HCT116 (cell line): ENCODE measurements around the gene FSTL4. TPM values are rescaled to one million over a fixed set of nuclear protein-coding genes. Genes with fewer than 3 reads are reported as not detected.

Experiments used
- ATAC-seq: fragments of 200-7000 bp; cut with Tn5 transposase; 2 replicates; pipeline ENCODE4 v1.9.1; 2020; ENCODE audit warnings: mild to moderate bottlenecking, moderate library complexity
- BruUV-seq: library from RNA; stranded (reverse); fragments of 400-500 nt; replicated peaks from 2 replicates; lab custom pipeline; 2021; lab: Mats Ljungman, UMichigan
- CTCF ChIA-PET: fragments of 300-600 bp; sonication (Branson Sonifier 250); formaldehyde crosslinking; loops from one replicate; lab custom pipeline; 2021; ENCODE audit warnings: antibody characterized with exemption; lab: Charles Lee
- POLR2A ChIA-PET: fragments of 300-600, 350-600 bp; sonication (Branson Sonifier 250); formaldehyde crosslinking; loops from one replicate; lab custom pipeline; 2021; ENCODE audit warnings: antibody characterized with exemption; lab: Charles Lee
- RAD21 ChIA-PET, 2 experiments: fragments of 300-600 bp; sonication (Branson Sonifier 250); formaldehyde crosslinking; loops; one replicate each; lab custom pipeline; 2023; ENCODE audit warnings: low total read pairs in 2 of 2; ENCODE audit not compliant: uncharacterized antibody in 2 of 2, unreplicated experiment in 2 of 2, low non-redundant PET in 1 of 2; lab: Charles Lee
- DNase-seq: peaks from one replicate; pipeline ENCODE4 v3.0.0-alpha.2; 2010; ENCODE audit warnings: low read depth, low spot score
- H2AFZ ChIP-seq: fragments of 200-600 bp; shearing (Covaris generic), sonication (generic); 2 replicates; pipeline ENCODE4 v1.6.1; 2017; ENCODE audit warnings: low read depth, mixed run types, mixed read lengths, antibody characterized with exemption, low read length; ENCODE audit not compliant: poor library complexity, severe bottlenecking
- H3K27ac ChIP-seq: 2 replicates; pipeline ENCODE4 v1.5.1; 2012; ENCODE audit warnings: low read depth, low read length
- H3K27me3 ChIP-seq: fragments of 200-600 bp; sonication (generic); 2 replicates; pipeline ENCODE4 v1.6.1; 2016; ENCODE audit warnings: mixed run types, low read length, mixed read lengths; ENCODE audit not compliant: insufficient read depth
- H3K36me3 ChIP-seq, 2 experiments: fragments of 200-500 bp in 1 of 2; fragments of 200-600 bp in 1 of 2; sonication (Bioruptor generic) in 1 of 2; sonication (generic) in 1 of 2; 2 replicates each; pipeline versions ENCODE4 v1.5.1 to v1.6.1; 2014 to 2016; ENCODE audit warnings: low read length in 2 of 2, inconsistent platforms in 1 of 2, mixed read lengths in 1 of 2, mixed run types in 1 of 2; ENCODE audit not compliant: insufficient read depth in 2 of 2, control insufficient read depth in 1 of 2
- H3K4me1 ChIP-seq, 2 experiments: fragments of 200-600 bp in 1 of 2; sonication (generic) in 1 of 2; 2 replicates each; pipeline versions ENCODE4 v1.5.1 to v1.6.1; 2012 to 2017; ENCODE audit warnings: low read length in 2 of 2, inconsistent platforms in 1 of 2, mild to moderate bottlenecking in 1 of 2, mixed read lengths in 1 of 2, mixed run types in 1 of 2, moderate library complexity in 1 of 2; ENCODE audit not compliant: insufficient read depth in 2 of 2, control insufficient read depth in 1 of 2
- H3K4me2 ChIP-seq: fragments of 200-600 bp; sonication (generic); 2 replicates; pipeline ENCODE4 v1.6.1; 2017; ENCODE audit warnings: mixed run types, low read length, mixed read lengths
- H3K4me3 ChIP-seq, 2 experiments: fragments of 200-600 bp in 1 of 2; sonication (generic) in 1 of 2; replicated peaks in 1 of 2; 2 replicates each; pipeline ENCODE4 v1.5.1; 2011 to 2016; ENCODE audit warnings: low read length in 2 of 2, control low read depth in 1 of 2, low read depth in 1 of 2, mild to moderate bottlenecking in 1 of 2, mixed read lengths in 1 of 2, mixed run types in 1 of 2
- H3K79me2 ChIP-seq: fragments of 200-600 bp; sonication (generic); 2 replicates; pipeline ENCODE4 v1.6.1; 2017; ENCODE audit warnings: mild to moderate bottlenecking, mixed run types, low read length, moderate library complexity, mixed read lengths; ENCODE audit not compliant: insufficient read depth
- H3K9ac ChIP-seq: fragments of 200-600 bp; sonication (generic); 2 replicates; pipeline ENCODE4 v1.6.1; 2016; ENCODE audit warnings: low read length, mixed read lengths
- H3K9me2 ChIP-seq: fragments of 200-600 bp; sonication (generic), shearing (Covaris generic); 2 replicates; pipeline ENCODE4 v1.6.1; 2017; ENCODE audit warnings: mixed run types, mild to moderate bottlenecking, moderate library complexity; ENCODE audit not compliant: insufficient read depth
- H3K9me3 ChIP-seq, 2 experiments: fragments of 200-500 bp in 1 of 2; fragments of 200-600 bp in 1 of 2; sonication (Bioruptor generic) in 1 of 2; sonication (generic) in 1 of 2; 2 replicates each; pipeline ENCODE4 v1.6.1; 2014 to 2017; ENCODE audit warnings: low read length in 2 of 2, mixed read lengths in 2 of 2, inconsistent platforms in 1 of 2, low read depth in 1 of 2, mild to moderate bottlenecking in 1 of 2, mixed run types in 1 of 2, moderate library complexity in 1 of 2; ENCODE audit not compliant: control insufficient read depth in 1 of 2, insufficient read depth in 1 of 2
- H4K20me1 ChIP-seq: fragments of 200-600 bp; sonication (generic), shearing (Covaris generic); 2 replicates; pipeline ENCODE4 v1.6.1; 2017; ENCODE audit warnings: mixed run types, mild to moderate bottlenecking, moderate library complexity; ENCODE audit not compliant: insufficient read depth
- ATF3 ChIP-seq: IDR thresholded peaks from 2 replicates; pipeline ENCODE4 v1.6.1; 2012
- CBX3 ChIP-seq: IDR thresholded peaks from 2 replicates; pipeline ENCODE4 v1.6.1; 2012; ENCODE audit warnings: low read depth
- ELF1 ChIP-seq: IDR thresholded peaks from 2 replicates; pipeline ENCODE4 v1.6.1; 2012; ENCODE audit warnings: low read depth, borderline replicate concordance
- EZH2phosphoT487 ChIP-seq: fragments of 200-600 bp; IDR thresholded peaks from 2 replicates; pipeline ENCODE4 v1.6.1; 2018; ENCODE audit warnings: antibody characterized with exemption, borderline replicate concordance
- POLR2A ChIP-seq: IDR thresholded peaks from 2 replicates; pipeline ENCODE4 v1.7.0; 2011; ENCODE audit warnings: borderline replicate concordance; ENCODE audit not compliant: insufficient read depth, insufficient read length; ENCODE audit errors: extremely low read depth
- SRF ChIP-seq: IDR thresholded peaks from 2 replicates; pipeline ENCODE4 v1.6.1; 2012; ENCODE audit warnings: low read depth
- ZFX ChIP-seq: fragments of 450-650 bp; IDR thresholded peaks from 2 replicates; pipeline ENCODE4 v1.6.1; 2017
- intact Hi-C: fragments of 100-400 bp; cut with micrococcal nuclease; formaldehyde crosslinking; loops from 2 replicates; pipeline ENCODE4 v1.10.0; 2022
- total RNA-seq: library from RNA; stranded (reverse); gene quantifications from one replicate; pipeline ENCODE4 v1.2.1, GENCODE V29; 2021; ENCODE audit not compliant: unreplicated experiment
- TF ChIP-seq, protein P1 (sequence below): IDR thresholded peaks from 2 replicates; pipeline ENCODE4 v1.6.1; 2012; ENCODE audit warnings: low read depth
- TF ChIP-seq, protein P2 (sequence below): IDR thresholded peaks from 2 replicates; pipeline ENCODE4 v1.6.1; 2011; ENCODE audit warnings: mild to moderate bottlenecking, low read length, moderate library complexity; ENCODE audit not compliant: insufficient replicate concordance; ENCODE audit errors: extremely low read depth

Gene FSTL4
- total RNA-seq, 1 experiment from 2014 or later = 0.37 TPM

DNA sequence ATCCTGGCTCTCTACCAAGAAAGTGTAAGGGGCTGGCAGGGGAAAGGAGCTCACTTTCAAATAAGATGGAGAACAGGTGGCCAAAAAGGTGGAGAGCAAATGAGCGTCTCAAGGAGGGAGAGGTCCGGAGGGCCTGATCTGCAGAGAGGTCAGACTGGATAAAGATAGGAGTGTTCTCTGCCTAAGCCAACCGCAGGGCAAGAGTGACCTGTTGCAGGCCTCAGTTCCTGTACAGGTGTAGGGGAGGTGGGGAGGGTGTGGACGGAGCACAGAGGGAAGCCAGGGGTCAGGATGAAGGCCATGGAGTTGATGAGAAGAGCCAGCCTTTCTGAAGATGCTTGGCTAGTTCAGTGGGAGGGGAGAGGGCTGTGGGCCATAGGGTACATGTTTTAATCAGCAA is 320.8 kb downstream of the FSTL4 start:
- no peaks in the 10 kb centered on the region for H3K79me2 ChIP-seq
- no peak overlapping the region for H3K4me3 ChIP-seq
- intact Hi-C loops = no loop called here
- TF ChIP-seq, protein P1, sequence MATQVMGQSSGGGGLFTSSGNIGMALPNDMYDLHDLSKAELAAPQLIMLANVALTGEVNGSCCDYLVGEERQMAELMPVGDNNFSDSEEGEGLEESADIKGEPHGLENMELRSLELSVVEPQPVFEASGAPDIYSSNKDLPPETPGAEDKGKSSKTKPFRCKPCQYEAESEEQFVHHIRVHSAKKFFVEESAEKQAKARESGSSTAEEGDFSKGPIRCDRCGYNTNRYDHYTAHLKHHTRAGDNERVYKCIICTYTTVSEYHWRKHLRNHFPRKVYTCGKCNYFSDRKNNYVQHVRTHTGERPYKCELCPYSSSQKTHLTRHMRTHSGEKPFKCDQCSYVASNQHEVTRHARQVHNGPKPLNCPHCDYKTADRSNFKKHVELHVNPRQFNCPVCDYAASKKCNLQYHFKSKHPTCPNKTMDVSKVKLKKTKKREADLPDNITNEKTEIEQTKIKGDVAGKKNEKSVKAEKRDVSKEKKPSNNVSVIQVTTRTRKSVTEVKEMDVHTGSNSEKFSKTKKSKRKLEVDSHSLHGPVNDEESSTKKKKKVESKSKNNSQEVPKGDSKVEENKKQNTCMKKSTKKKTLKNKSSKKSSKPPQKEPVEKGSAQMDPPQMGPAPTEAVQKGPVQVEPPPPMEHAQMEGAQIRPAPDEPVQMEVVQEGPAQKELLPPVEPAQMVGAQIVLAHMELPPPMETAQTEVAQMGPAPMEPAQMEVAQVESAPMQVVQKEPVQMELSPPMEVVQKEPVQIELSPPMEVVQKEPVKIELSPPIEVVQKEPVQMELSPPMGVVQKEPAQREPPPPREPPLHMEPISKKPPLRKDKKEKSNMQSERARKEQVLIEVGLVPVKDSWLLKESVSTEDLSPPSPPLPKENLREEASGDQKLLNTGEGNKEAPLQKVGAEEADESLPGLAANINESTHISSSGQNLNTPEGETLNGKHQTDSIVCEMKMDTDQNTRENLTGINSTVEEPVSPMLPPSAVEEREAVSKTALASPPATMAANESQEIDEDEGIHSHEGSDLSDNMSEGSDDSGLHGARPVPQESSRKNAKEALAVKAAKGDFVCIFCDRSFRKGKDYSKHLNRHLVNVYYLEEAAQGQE = no peak
- TF ChIP-seq SRF (no peak), ATF3 (no peak), ZFX (no peak), EZH2phosphoT487 (no peak), POLR2A (no peak), ELF1 (no peak), CBX3 (no peak)
- TF ChIP-seq, protein P2, sequence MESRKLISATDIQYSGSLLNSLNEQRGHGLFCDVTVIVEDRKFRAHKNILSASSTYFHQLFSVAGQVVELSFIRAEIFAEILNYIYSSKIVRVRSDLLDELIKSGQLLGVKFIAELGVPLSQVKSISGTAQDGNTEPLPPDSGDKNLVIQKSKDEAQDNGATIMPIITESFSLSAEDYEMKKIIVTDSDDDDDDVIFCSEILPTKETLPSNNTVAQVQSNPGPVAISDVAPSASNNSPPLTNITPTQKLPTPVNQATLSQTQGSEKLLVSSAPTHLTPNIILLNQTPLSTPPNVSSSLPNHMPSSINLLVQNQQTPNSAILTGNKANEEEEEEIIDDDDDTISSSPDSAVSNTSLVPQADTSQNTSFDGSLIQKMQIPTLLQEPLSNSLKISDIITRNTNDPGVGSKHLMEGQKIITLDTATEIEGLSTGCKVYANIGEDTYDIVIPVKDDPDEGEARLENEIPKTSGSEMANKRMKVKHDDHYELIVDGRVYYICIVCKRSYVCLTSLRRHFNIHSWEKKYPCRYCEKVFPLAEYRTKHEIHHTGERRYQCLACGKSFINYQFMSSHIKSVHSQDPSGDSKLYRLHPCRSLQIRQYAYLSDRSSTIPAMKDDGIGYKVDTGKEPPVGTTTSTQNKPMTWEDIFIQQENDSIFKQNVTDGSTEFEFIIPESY = no peak
- CTCF ChIA-PET = no interaction called here
- no peaks in the 10 kb centered on the region for H3K9me2 ChIP-seq
- no peaks in the 10 kb centered on the region for H3K36me3 ChIP-seq
- H3K27ac ChIP-seq = no peak overlapping the region
- H2AFZ ChIP-seq = no peak overlapping the region
- H3K27me3 ChIP-seq = no peaks in the 10 kb centered on the region; the same call in 1 of the 2 replicates
- no TSS peak for BruUV-seq
- ATAC-seq (no peak), DNase-seq (no peak)
- H4K20me1 ChIP-seq = no peaks in the 10 kb centered on the region
- RAD21 ChIA-PET = no interaction called here
- H3K4me1 ChIP-seq = peaks cover 17 to 41% of the 10 kb centered on the region in 2 experiments
- POLR2A ChIA-PET = no interaction called here
- H3K9ac ChIP-seq = no peak overlapping the region
- no peaks in the 10 kb centered on the region for H3K9me3 ChIP-seq
- no peak overlapping the region for H3K4me2 ChIP-seq
